Amygdala (tissue), 56 donors: ENCODE measurements around the gene RAB3GAP2.
A peak's percentile ranks its signal among the peaks of the same experiment; 100 is the strongest.
"Not testable (repeated sequence)": the region's sequence is repeated elsewhere in the genome, so short reads cannot be mapped to it uniquely, and the experiment has no call there.

Experiments used
- DNase-seq, 56 donors: peaks; one replicate each; lab custom pipeline; 2025; lab: John Stamatoyannopoulos, UW

Gene RAB3GAP2

DNA sequence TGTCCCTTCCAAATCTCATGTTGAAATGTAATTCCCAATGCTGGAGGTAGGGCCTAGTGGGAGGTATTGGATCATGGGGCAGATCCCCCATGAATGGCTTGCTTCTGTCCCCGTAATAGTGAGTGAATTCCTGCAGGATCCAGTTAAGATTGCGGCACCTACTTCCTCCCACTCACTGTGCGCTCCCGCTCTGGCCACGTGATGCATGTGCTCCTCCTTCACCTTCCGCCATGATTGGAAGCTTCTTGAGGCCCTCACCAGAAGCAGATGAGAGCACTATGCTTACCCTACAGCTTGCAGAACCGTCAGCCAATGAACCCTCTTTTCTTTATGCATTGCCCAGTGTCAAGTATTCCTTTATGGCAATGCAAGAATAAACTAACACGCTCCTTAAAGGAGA, 14.9 kb upstream of the RAB3GAP2 start:
- no peak for DNase-seq

DNA sequence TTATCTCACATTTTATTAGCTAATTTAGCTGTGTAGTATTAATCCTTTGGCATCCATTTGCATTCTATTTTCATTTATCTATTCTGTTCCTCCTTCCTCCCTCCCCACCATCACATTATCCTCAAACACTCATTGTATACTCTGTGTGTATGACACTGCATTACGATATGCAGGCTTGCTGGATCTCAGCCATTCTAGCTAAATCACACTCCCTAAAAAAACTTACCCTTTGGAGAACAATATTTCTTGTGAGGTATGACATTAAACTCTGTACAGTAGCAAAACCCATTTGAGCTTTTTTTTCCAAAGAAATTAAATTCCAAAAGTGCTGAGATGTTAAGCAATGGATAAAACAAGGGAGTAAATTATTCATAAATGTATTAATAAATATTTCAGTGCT, 11.4 kb upstream of the RAB3GAP2 start:
- no peak for DNase-seq

DNA sequence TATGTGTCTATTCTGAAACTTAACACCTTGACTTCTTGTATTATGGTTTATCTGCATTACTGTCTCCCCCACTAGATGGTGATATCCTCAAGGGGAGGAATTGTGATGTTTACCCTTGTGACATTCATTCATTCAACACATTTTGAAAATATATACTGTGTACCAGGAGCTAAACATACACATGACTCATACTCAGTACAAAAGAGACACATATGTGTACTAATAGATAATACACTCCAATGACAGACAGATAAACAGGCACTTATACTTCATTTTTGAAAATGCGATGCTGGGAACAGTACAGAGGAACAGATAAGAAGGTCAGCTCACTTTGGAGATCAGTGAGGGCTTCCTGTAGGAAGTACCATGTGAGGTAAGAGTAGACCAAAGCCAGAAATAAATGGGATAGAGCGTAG, 8.9 kb upstream of the RAB3GAP2 start:
- DNase-seq = no peak

DNA sequence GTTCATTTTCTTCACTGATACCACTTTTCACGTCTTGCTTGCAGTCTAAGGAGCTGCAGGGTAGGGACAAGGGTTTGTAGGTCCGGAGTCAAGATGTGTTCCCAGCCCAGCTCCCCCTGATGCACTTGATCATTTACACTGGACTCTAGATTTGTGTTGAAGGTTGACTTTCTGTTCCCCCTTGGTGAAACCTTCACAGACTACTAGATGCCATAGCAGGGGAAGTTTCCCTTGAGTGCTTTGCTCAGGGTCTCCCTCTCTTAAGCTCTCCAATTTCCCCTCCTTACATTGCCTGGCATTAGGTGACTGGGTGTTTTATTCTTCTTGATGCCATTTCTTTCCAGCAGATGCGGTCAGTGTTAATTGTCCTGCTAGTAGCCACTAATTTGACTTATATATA, 8.0 kb upstream of the RAB3GAP2 start:
- no peak for DNase-seq

DNA sequence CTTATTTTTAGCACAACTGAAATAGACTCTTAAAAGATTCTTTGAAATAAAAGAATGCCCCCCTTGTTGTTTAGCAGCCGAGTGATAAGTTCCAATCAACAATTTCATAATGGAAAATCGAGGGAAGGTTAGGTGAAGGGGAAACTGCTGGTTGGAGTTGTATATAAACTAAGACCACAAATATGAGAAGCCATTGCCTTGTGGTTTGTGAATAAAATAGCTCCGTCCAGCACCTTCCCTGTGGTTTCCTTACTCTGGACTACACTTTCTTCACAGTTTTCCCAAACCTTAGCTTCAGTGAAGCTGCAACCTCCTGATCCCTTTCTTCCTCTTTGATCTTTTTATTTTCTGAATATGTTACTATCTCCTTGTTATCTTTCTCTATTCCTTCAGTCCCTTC, 6.7 kb upstream of the RAB3GAP2 start:
- DNase-seq = no peak

- DNase-seq = no peak
These were observed 3.2 kb upstream of the RAB3GAP2 start for GRCh38 chr1:220275430-220275829.

DNA sequence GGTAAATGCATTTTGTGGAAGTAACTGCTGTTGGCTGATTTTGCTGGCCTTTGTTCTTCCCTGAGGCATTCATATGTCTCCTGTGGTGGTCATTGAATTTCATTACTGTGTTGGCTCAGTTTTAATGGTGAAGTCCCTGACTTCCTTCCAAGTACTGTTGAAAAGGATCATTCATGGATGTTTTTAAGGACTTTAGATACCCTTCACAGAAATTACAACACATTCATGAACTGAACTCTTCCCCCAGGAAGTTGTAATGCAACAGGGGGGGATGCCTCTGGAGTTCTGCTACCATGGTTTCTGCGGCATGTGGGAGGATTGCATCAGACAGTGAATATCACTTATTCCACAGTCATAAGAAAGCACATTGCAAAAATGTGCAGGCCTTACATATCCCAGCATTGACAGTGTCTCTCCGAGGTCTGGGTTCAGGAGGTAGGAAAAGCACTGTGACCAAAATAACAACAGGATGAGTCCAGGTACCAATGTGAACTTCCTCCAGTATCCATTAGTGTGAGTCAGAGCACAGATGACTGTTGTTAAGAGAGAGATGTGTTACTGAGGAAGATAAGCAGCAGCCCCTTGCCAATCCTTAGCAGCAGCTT, 2.1 kb upstream of the RAB3GAP2 start:
- DNase-seq = no peak

- DNase-seq = no peak
These were observed 513 bp upstream of the RAB3GAP2 start for GRCh38 chr1:220272841-220273090.

GRCh38 chr1:220271706-220272046, 577 bp downstream of the RAB3GAP2 start:
- DNase-seq = peak in 6 of 56 donors; percentile 17 to 38 (median 28)

DNA sequence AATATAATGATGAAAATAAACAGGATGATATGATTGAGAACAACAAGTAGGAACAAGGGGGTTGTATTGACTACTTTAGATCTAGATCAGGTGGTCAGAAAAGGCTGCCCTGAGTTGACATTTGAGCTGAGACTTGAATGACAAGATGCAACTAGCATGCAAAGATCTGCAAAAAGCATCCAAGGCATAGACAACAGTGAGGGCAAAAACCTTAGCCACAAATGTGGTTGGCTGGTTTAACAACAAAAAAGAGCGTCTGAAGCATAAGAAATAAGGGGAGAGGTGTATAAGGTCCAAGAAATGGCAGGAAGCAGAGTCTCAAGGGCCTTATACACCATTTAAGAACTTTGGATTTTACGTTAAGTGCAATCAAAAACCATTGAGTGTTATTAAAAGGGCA, 3.2 kb downstream of the RAB3GAP2 start:
- no peak for DNase-seq

GRCh38 chr1:220267630-220268029, 4.6 kb downstream of the RAB3GAP2 start:
- no peak for DNase-seq

DNA sequence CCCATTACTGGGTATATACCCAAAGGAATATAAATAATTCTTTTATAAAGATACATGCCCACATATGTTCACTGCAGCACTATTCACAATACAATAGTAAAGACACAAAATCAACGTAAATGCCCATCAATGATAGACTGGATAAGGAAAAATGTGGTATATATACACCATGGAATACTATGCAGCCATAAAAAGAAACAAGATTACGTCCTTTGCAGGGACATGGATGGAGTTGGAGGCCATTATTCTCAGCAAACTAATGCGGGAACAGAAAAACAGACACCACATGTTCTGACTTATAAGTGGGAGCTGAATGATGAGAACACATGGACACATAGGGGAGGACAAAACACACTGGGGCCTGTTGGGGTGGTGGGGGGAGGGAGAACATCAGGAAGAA, 12.0 kb downstream of the RAB3GAP2 start:
- DNase-seq = not testable (repeated sequence)

DNA sequence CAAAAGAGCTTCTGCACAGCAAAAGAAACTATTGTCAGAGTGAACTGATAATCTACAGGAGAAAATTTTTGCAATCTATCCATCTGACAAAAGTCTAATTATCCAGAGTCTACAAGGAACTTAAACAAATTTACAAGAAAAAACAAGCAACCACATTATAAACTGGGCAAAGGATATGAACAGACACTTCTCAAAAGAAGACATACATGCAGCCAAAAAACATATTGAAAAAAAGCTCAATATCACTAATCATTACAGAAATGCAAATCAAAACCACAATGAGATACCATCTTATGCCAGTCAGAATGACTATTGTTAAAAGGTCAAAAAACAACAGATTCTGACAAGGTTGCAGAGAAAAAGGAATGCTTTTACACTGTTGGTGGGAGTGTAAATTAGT, 12.5 kb downstream of the RAB3GAP2 start:
- DNase-seq = not testable (repeated sequence)

GRCh38 chr1:220256194-220256593, 16.1 kb downstream of the RAB3GAP2 start:
- not testable (repeated sequence) for DNase-seq

DNA sequence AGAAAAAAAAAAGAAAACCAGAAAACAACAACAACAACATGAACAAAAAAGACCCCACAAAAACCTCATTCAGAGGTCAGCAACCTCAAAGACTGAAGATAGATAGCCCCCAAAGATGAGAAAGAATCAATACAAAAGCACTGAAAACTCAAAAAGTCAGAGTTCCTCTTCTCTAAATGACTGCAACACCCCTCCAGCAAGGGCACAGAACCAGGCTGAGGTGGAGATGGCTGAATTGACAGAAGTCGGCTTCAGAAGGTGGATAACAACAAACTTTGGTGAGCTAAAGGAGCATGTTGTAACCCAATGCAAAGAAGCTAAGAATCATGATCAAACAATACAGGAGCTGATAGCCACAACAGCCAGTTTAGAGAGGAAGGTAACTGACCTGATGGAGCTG, 17.0 kb downstream of the RAB3GAP2 start:
- no peak for DNase-seq

- not testable (repeated sequence) for DNase-seq
These were observed 19.0 kb downstream of the RAB3GAP2 start for GRCh38 chr1:220253290-220253689.

- DNase-seq = no peak
These were observed 21.0 kb downstream of the RAB3GAP2 start for GRCh38 chr1:220251272-220251671.

DNA sequence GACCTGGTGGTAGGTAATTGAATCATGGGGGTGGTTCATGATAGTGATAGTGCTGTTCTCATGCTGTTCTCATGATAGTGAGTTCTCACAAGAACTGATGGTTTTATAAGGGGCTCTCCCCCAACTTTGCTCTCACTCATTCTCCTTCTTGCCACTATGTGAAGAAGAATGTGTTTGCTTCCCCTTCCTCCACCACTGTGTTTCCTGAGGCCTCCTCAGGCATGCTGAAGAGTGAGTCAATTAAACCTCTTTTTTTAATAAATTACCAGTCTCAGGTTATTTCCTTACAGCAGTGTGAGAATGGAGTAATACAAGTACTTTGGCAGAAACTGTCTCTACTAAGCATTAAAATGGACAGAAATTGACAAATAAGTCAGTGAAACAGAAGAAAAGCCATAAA, 21.6 kb downstream of the RAB3GAP2 start:
- no peak for DNase-seq

DNA sequence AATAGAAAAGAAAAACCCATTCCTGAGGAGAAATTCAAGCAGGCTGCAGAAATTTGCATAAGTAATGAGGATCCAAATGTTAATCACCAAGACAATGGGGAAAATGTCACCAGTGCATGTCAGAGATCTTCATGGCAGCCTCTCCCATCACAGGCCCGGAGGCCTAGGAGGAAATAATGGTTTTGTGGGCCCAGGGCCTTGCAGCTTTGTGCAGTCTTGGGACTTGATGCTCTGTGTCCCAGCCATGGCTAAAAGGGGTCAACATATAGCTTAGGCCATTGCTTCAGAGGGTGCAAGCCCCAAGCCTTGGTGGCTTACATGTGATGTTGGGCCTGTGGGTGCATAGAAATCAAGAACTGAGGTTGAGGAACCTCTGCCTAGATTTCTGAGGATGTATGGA, 22.7 kb downstream of the RAB3GAP2 start:
- DNase-seq = no peak

- not testable (repeated sequence) for DNase-seq
These were observed 23.5 kb downstream of the RAB3GAP2 start for GRCh38 chr1:220248715-220249265.

GRCh38 chr1:220245900-220246299, 26.4 kb downstream of the RAB3GAP2 start:
- not testable (repeated sequence) for DNase-seq

DNA sequence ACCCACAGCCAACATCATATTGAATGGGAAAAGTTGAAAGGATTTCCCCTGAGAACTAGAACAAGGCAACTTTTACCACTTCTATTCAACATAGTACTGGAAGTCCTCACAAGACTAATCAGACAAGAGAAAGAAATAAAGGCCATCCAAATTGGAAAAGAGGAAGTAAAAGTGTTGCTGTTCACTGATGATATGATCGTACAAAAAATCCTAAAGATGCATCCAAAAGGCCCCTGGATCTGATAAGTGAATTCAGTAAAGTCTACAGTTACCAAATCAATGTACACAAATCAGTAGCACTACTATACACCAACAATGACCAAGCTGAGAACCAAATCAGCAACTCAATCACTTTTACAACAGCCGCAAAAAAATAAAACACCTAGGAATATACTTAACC, 28.3 kb downstream of the RAB3GAP2 start:
- no peak for DNase-seq

GRCh38 chr1:220241072-220241663, 31.1 kb downstream of the RAB3GAP2 start:
- no peak for DNase-seq
